ENCODE results near the gene MAP3K9.

Gene MAP3K9

GRCh38 chr14:70748422-70748821 is 60.9 kb downstream of the MAP3K9 start:
- no peaks in the 10 kb centered on the region for H3K27me3 ChIP-seq (ENCODE audit: insufficient read depth, poor library complexity, severe bottlenecking)
- no peak for DNase-seq (ENCODE audit: low read depth in 1 of 2, low spot score in 1 of 2)
- TF ChIP-seq SPI1 (IDR thresholded peaks at IDR 0.05; ENCODE audit: borderline replicate concordance, low read depth) (no peak), CTCF (IDR thresholded peaks at IDR 0.05; ENCODE audit: insufficient read depth, low read length) (no peak), REST (IDR thresholded peaks at IDR 0.05; ENCODE audit: insufficient replicate concordance, low read depth) (no peak), GABPA (IDR thresholded peaks at IDR 0.05; ENCODE audit: low read depth) (no peak)
- no peak overlapping the region for H3K27ac ChIP-seq (replicated peaks)
- no peak overlapping the region for H3K4me3 ChIP-seq (replicated peaks; ENCODE audit: insufficient read depth, low read length)

- no peak for DNase-seq (ENCODE audit: low read depth in 1 of 2, low spot score in 1 of 2)
- Histone ChIP-seq H3K27ac (replicated peaks) (no peak overlapping the region), H3K4me3 (replicated peaks; ENCODE audit: insufficient read depth, low read length) (no peak overlapping the region), H3K27me3 (ENCODE audit: insufficient read depth, poor library complexity, severe bottlenecking) (no peaks in the 10 kb centered on the region)
- TF ChIP-seq REST (IDR thresholded peaks at IDR 0.05; ENCODE audit: insufficient replicate concordance, low read depth) (no peak), POLR2AphosphoS5 (IDR thresholded peaks at IDR 0.05; ENCODE audit: low read depth) (no peak), SPI1 (IDR thresholded peaks at IDR 0.05; ENCODE audit: borderline replicate concordance, low read depth) (no peak), GABPA (IDR thresholded peaks at IDR 0.05; ENCODE audit: low read depth) (no peak), CTCF (IDR thresholded peaks at IDR 0.05; ENCODE audit: insufficient read depth, low read length) (no peak)
Measured at GRCh38 chr14:70744641-70745040, 64.7 kb downstream of the MAP3K9 start.

- DNase-seq (ENCODE audit: low read depth in 1 of 2, low spot score in 1 of 2): no peak
- no peak overlapping the region for H3K27ac ChIP-seq (replicated peaks)
- no peak for TF ChIP-seq POLR2AphosphoS5 (IDR thresholded peaks at IDR 0.05; ENCODE audit: low read depth)
- no peak for TF ChIP-seq REST (IDR thresholded peaks at IDR 0.05; ENCODE audit: insufficient replicate concordance, low read depth)
- TF ChIP-seq GABPA (IDR thresholded peaks at IDR 0.05; ENCODE audit: low read depth): no peak
- no peak for TF ChIP-seq CTCF (IDR thresholded peaks at IDR 0.05; ENCODE audit: insufficient read depth, low read length)
- TF ChIP-seq SPI1 (IDR thresholded peaks at IDR 0.05; ENCODE audit: borderline replicate concordance, low read depth): no peak
- no peak overlapping the region for H3K4me3 ChIP-seq (replicated peaks; ENCODE audit: insufficient read depth, low read length)
- H3K27me3 ChIP-seq (ENCODE audit: insufficient read depth, poor library complexity, severe bottlenecking): no peaks in the 10 kb centered on the region
Measured at GRCh38 chr14:70742316-70742715, 67.0 kb downstream of the MAP3K9 start.

All from HL-60 (cell line).